ENCODE data around the gene OR1A1.
"Not testable (repeated sequence)": the region's sequence is repeated elsewhere in the genome, so short reads cannot be mapped to it uniquely, and the experiment has no call there.

Gene OR1A1

GRCh38 chr17:3207367-3207766 lies at the start of gene OR1A1:
OR1A1 (plus strand) TSS chr17:3207667; CDS start chr17:3215621, 7,954 bp downstream.
- no peak for DNase-seq

GRCh38 chr17:3167574-3167973 lies 39.9 kb upstream of the OR1A1 start:
- no peak for DNase-seq

GRCh38 chr17:3189961-3190360 lies 17.5 kb upstream of the OR1A1 start:
- DNase-seq, result no peak

- DNase-seq, result no peak
Observed at GRCh38 chr17:3197219-3197618, 10.2 kb upstream of the OR1A1 start, which contains the start of gene OR1A2. OR1A2 (plus strand) TSS chr17:3197519; CDS start chr17:3197519, 0 bp downstream.

GRCh38 chr17:3208484-3208883 lies 1.0 kb downstream of the OR1A1 start:
- DNase-seq, result no peak

- no peak for DNase-seq
Observed at GRCh38 chr17:3213001-3213400, 5.5 kb downstream of the OR1A1 start.

GRCh38 chr17:3213587-3213986 lies 6.1 kb downstream of the OR1A1 start:
- no peak for DNase-seq

GRCh38 chr17:3219978-3220377 lies 12.5 kb downstream of the OR1A1 start:
- DNase-seq, result not testable (repeated sequence)

GRCh38 chr17:3221850-3222249 lies 14.4 kb downstream of the OR1A1 start:
- DNase-seq, result no peak

GRCh38 chr17:3222505-3222904 lies 15.0 kb downstream of the OR1A1 start:
- no peak for DNase-seq

GRCh38 chr17:3224721-3225352 lies 17.4 kb downstream of the OR1A1 start:
- DNase-seq, result not testable (repeated sequence)

- not testable (repeated sequence) for DNase-seq
Observed at GRCh38 chr17:3232300-3232699, 24.8 kb downstream of the OR1A1 start.

- DNase-seq, result peak in 1 of 51 donors; percentile 2
Observed at GRCh38 chr17:3238685-3239084, 31.2 kb downstream of the OR1A1 start.

- DNase-seq, result not testable (repeated sequence)
Observed at GRCh38 chr17:3241044-3241443, 33.6 kb downstream of the OR1A1 start.

- not testable (repeated sequence) for DNase-seq
Observed at GRCh38 chr17:3244841-3245240, 37.4 kb downstream of the OR1A1 start.

- DNase-seq, result not testable (repeated sequence)
Observed at GRCh38 chr17:3249013-3249412, 41.5 kb downstream of the OR1A1 start.

GRCh38 chr17:3256575-3256974 lies 49.1 kb downstream of the OR1A1 start:
- DNase-seq, result no peak

- no peak for DNase-seq
Observed at GRCh38 chr17:3260163-3260562, 52.7 kb downstream of the OR1A1 start.

- DNase-seq, result no peak
Observed at GRCh38 chr17:3260600-3260999, 53.1 kb downstream of the OR1A1 start.

Data from hypothalamus (tissue), 51 donors.